HG03432 (cell line): ENCODE measurements around the gene FCHSD2.
"Not testable (repeated sequence)": the region's sequence is repeated elsewhere in the genome, so short reads cannot be mapped to it uniquely, and the experiment has no call there.

ENCODE experiments used
- ATAC-seq: cut with Tn5 transposase; IDR thresholded peaks from one replicate; pipeline ENCODE4 v1.9.1; 2021; ENCODE audit warnings: mild to moderate bottlenecking, moderate library complexity; ENCODE audit not compliant: unreplicated experiment

The FCHSD2 gene

GRCh38 chr11:72897506-72897905, 244.6 kb downstream of the FCHSD2 start:
- no peak for ATAC-seq

GRCh38 chr11:72896431-72896830, 245.7 kb downstream of the FCHSD2 start:
- ATAC-seq: no peak

DNA sequence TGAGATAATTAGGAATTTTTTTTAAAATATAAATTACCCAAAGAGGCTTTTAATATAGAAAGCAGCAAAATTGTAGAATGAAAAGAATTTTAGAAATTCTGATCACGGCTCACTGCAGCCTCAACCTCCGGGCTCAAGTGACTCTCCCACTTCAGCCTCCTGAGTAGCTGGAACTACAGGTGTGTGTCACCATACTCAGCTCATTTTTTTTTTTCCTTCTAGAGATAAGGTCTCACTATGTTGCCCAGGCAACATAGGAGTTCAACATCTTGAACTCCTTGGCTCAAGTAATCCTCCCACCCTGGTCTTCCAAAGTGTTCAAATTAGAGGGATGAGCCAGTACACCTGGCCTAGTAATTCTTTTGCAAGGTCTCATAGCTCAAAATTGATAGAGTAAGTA, 251.2 kb downstream of the FCHSD2 start:
- ATAC-seq: no peak

DNA sequence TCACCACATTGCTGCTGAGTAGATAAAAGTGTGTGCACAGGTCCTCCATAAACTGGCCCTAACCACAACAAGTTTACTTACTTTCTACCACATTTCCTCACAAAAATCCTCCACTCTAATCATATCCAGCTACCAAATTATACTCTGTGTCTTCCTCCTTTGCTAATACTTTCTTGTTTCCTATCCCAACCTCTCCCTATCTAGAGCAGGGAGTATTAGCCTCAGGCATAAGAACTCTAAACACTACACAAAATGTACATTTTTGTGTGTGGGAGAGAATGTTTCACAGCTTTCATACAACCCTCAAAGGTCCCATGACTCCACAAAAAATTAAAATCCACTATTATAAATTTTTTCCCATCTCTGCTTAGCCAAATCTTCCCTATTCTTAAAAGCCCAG, 255.5 kb downstream of the FCHSD2 start:
- ATAC-seq: no peak

- ATAC-seq: no peak
Measured at GRCh38 chr11:72885749-72886609, 256.1 kb downstream of the FCHSD2 start.

- no peak for ATAC-seq
Measured at GRCh38 chr11:72876147-72876546, 266.0 kb downstream of the FCHSD2 start.

DNA sequence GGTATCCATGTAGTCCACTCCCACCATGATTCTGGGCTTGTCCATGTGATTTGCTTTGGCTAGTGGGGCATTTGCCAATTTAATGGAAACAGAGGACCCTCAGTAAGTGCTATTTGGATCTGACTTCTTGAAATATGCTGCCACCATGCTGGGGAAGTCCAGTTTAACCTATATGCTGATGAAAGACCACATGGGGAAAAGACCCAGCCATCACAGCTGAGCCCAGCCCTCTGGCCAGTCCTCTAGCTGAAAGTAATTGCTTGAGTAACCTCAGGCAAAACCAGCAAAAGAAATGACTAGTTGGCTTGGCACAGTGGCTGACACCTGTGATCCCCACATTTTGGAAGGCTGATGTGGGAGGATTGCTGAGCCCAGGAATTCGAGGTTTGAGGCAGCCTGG, 266.4 kb downstream of the FCHSD2 start:
- ATAC-seq: no peak

DNA sequence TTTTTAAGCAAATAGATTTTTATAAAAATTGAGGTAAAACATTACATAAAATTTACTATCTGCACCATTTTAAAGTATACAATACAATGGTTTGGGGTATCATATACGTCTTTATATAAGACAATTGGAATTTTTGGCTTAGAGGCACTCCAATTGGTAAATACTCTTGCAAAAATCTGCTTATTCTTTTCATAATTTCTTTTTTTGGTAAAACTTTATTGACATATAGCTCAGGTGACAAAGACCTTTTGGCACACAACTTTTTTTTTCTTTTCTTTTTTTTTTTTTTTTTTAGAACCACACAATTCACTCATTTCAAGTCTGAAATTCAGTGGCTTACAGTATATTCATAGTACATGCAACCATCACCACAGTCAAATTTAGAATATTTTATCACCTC, 270.1 kb downstream of the FCHSD2 start:
- no peak for ATAC-seq

DNA sequence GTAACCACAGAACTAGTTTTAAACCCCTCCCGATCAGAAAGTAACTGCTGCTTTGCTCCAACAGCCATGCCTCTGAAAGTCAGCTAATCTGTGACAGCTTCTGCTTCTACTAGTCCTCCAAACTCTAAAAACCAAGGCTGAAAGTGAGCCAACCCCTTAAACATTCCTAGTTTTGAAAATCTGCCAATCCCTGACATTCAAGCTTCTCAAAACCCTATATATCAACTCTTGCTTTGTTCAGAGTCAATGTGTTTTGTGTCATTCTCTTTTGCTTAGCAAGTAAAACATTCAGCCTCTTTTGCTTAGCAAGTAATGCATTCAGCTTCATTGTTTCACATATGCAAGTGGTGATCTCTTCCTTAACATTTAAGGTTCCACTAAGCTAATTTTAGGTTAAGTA, 271.0 kb downstream of the FCHSD2 start:
- no peak for ATAC-seq

DNA sequence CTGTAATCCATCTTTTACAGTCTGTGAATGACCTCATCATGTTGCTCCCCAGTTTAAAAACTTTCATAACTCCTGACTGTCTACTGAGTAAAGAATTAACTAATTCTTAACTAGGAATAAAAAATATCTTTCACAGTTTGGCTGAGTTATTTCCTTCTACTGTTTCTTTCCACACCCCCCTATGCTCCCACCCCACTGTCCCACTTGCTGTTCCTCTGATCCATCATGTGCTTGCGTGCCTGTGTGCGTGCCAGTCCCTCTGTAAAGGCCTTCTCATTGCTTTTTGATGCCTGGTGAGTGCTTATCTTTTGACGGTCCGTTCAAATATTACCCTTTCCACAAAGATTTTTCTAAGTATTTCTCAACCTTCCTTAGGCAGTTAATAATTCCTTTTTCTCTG, 272.3 kb downstream of the FCHSD2 start:
- ATAC-seq: no peak

DNA sequence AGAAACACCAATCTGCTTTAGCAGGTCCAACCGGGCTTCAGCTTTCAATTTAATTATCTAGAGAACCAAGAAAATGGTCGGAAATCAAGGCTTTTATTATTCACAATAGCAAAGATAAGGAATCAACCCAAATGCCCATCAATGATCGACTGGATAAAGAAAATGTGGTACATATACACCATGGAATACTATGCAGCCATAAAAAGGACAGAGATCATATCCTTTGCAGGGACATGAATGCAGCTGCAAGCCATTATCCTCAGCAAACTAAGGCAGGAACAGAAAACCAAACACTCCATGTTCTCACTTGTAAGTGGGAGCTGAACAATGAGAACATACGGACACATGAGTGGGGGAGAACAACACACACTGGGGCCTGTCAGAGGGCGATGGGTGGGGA, 274.1 kb downstream of the FCHSD2 start:
- no peak for ATAC-seq

DNA sequence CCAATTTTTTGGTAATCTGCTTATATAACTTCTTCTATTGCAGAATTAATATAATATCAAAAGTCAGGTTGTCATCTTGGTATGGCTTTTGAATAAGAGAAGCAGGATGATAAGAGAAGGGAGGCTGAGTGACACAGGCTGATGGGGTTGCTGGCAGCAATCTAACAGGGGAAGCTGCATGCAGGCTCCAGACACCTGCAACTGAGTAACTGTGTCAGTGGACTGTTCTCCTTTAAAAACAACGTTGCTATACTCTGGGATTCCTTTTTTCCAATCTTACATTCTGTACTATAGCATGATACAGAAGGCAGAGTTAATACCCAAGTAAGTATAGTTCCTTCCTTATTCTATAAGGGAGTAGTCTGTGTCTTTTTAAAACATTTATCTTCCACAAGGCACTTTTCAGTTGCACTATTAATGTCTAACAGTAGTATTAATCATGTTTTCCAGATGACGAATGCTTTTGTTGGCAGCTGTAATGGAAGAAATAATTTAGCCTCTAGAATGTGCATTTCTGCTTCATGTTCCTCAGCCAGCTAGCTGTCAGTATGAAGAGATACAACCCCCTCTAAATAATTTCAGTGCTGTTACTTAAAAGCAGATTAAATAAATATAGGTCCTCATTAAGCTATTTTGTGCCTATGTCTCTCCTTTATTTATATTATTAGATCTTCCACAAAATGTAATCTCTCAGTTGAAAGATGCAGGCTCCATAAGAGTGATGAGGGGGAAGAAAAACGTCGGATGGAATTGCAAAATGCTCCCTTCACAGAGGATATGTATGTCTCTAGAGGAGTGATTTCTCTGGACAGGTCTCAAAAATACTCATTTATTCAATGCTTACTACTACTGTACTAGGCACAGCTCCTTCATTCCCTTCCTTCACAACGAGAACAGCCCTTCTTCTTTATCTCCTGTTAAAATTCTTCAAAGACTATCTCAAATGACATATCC, 277.1 kb downstream of the FCHSD2 start:
- no peak for ATAC-seq

DNA sequence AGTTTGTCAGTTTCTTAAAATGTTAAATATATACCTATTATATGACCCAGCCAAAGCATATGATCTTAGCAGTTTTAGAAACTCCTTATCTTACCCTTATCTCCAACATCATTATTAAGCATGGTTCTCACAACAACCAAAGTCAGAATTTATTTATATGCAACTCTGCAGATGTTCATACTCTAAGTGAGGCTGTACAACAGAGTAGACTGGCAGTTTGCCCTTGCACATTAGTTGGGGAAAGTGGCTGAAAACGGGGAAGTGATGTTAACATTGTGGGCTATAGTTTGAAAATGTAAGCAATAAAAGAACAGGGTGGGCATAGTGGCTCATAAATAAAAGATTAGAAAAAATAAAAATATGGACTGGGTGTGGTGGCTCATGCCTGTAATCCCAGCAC, 278.2 kb downstream of the FCHSD2 start:
- no peak for ATAC-seq

DNA sequence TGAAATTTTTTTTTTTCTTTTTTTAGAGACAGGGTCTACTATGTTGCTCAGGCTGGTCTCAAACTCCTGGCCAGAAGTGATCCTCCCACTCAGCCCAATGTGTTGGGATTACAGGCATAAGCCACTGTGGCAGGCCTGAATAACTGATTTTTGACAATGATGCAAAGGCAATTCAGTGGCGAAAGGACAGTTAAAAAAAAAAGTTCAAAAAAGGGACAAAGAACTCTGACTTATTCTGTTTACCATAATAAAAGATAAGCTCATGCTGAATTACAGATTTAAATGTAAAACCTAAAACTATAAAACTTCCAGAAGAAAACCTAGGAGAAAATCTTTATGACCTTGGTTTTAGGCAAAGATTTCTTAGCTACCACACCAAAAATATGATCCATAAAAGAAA, 279.0 kb downstream of the FCHSD2 start:
- no peak for ATAC-seq

DNA sequence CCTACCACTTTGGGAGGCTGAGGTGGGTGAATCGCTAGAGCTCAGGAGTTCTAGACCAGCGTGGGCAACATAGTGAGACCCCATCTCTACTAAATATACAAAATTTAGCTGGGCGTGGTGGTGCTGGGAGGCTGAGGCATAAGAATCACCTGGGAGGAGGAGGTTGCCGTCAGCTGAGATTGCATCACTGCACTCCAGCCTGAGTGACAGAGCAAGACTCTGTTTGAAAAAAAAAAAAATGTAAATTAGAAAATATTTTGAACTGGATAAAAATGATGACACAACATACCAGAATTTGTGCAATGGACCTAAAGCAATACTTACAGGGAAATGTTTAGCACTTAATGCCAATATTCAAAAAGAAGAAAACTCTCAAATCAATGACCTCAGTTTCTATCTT, 281.5 kb downstream of the FCHSD2 start:
- no peak for ATAC-seq

DNA sequence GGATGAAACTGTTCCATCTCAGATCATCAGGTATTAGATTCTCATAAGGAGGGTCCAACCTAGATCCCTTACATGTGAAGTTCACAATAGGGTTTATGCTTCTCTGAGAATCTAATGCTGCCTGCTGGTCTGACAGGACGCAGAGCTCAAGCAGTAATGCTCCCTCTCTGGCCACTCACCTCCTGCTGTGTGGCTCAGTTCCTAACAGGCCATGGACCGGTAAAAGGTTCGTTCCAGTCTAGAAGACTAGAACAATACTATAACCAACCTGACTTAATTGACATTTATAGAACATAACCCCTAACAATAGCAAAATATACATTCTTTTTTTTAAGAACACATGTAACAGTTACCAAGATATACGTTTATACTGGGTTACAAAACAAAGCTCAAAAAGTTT, 282.1 kb downstream of the FCHSD2 start:
- no peak for ATAC-seq

GRCh38 chr11:72859126-72859525, 283.0 kb downstream of the FCHSD2 start:
- ATAC-seq: no peak

DNA sequence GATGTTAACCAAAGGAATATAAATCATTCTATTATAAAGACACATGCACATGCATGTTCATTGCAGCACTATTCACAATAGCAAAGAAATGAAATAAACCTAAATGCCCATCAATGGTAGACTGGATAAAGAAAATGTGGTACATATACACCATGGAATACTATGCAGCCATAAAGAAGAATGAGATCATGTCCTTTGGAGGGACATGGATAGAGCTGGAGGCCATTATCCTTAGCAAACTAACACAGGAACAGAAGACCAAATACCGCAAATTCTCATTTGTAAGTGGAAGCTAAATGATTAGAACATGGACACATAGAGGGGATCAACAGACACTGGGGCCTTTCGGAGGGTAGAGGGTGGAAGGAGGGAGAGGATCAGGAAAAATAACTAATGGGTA, 283.9 kb downstream of the FCHSD2 start:
- ATAC-seq: not testable (repeated sequence)

DNA sequence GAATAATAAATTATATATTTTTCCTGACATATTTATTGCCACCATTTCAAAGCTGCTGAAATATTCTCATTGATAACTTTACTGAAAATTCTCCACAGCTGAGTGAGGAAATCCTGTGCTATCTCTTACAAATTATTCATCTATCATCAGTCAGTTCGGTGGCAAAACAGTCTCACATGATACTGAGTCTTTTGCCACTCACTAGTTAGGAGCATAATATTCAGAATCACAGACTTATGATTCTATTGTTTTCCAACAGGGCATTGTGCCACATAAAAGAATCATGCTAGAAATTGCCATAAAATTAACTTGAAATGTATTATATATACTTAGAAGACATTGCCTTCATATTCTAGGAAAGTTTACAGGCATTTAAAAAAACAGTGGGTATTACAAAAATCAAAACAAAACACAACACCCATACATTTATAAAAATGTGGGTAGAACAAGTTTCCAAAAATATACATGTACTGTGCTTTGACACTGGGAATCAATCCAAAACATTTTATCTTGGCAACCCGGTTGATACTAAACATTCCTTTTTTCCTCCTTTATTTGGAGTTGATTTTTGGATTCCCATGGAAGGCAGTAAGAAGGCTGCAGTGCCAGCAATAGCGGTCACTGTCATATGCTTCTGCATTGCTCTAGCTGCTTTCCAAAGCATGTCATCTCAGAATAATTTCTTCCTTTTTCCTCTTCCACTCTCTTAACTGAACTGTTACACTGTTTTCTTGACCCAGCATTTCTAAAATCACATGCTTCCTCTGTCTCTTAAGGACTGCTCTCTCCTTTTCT, 285.4 kb downstream of the FCHSD2 start:
- no peak for ATAC-seq

- no peak for ATAC-seq
Measured at GRCh38 chr11:72856065-72856464, 286.1 kb downstream of the FCHSD2 start.

DNA sequence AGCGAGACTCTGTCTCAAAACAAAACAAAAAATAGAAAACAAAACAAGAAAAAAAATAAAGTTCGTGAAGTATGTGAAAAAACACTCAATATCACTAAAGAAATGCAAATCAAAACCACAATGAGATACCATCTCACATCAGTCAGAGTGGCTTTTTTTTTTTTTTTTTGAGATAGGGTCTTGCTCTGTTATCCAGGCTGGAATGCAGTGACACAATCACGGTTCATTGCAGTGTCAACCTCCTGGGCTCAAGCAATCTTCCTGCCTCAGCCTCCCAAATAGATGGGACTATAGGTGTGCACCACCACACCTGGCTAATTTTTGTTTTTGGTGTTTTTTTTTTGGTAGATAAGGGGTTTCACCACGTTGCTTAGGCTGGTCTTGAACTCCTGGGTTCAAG, 290.4 kb downstream of the FCHSD2 start:
- ATAC-seq: no peak
